ENCODE results near the gene NOLC1.
"Not testable (repeated sequence)": the region's sequence is repeated elsewhere in the genome, so short reads cannot be mapped to it uniquely, and the experiment has no call there.

The NOLC1 gene

DNA sequence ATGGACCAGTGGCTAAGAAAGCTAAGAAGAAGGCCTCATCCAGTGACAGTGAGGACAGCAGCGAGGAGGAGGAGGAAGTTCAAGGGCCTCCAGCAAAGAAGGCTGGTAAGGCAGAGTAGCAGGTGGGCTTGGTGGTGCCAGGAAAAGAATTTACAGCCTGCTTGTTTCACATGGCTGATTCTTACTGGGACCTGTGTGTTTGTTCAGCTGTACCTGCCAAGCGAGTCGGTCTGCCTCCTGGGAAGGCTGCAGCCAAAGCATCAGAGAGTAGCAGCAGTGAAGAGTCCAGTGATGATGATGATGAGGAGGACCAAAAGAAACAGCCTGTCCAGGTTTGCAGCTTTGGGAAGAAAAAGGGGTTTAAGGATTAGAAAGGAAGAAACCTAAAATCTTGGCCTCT, 5.0 kb downstream of the NOLC1 start:
- DNase-seq, result no peak

DNA sequence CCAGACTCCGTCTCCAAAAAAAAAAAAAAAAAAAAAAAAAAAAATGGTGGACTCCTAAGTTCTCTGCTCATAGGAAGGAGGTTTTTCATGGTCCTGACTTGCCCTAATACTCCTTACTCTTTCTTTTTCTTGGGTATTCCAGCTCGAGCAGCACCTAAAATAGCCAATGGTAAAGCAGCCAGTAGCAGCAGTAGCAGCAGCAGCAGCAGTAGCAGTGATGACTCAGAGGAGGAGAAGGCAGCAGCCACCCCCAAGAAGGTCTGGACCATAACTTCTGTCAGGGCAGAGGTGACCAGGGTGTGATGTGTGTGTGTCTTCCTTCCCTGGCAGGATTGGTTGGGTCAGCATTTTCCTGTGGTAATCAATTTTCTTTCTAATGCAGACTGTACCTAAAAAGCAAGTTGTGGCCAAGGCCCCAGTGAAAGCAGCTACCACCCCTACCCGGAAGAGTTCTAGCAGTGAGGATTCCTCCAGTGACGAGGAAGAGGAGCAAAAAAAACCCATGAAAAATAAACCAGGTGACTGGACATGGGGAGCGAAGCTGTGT, 6.9 kb downstream of the NOLC1 start:
- DNase-seq, result no peak

DNA sequence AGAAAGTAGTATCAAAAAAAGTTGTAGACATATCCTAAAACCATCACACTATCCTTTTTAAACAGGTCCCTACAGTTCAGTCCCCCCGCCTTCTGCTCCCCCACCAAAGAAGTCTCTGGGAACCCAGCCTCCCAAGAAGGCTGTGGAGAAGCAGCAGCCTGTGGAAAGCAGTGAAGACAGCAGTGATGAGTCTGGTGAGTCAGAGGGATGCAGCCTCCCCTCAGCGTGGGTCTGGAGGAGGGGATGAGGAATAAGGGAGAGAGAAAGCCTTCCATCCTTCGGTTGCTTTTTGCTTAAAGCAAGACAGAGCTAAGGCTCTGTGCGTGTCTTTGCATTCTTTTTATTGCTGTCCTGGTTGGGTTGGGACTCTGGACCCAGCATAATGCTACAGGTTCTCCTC, 7.6 kb downstream of the NOLC1 start:
- no peak for DNase-seq

DNA sequence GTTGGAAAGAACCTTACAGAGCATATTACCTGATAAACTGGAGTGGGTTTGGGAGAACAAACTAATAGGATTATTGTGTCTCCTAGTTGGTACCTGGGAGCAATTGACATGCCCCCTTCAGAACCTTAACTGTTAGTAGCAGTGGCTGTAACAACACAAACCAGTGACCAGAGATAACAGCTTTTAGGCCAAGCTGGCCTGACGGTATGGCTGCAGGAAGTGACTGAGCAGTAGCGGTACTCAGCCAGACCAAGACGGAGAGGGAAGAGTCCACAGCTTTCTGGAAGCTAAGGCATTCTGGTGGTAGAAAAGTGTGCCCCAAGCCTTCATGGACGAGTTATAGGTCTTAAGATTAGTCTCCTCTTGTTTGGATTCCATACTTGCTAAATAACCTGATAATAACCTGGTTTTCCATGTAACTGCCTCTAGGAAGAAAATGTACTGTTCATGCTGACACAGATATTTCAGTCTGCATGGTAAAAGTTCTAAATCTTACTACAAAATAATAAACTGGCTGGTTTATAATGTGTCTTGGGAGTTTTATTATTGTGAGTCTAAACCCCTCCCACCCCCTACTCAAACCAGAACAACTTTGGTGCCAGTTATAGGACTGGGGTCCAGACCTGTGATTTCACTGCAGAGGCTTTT, 11.3 kb downstream of the NOLC1 start:
- no peak for DNase-seq

DNA sequence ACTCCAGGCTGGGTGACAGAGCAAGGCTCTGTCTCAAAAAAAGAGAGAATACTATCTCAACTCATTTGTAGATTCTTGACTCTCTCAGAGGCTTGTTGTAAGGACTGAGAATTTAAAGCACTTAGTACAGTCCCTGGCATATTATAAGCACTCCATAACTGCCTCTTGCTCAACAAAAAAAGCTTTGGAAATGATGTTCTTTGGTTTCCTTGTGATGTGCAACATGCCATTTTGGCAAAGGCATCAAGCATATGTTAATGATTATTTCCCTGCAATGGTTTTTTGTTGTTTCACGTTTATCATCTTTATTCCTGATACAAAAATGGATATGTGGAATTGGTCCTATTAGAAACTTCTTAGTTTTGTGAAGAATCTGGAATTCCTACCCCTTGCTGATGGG, 15.7 kb downstream of the NOLC1 start:
- no peak for DNase-seq

DNA sequence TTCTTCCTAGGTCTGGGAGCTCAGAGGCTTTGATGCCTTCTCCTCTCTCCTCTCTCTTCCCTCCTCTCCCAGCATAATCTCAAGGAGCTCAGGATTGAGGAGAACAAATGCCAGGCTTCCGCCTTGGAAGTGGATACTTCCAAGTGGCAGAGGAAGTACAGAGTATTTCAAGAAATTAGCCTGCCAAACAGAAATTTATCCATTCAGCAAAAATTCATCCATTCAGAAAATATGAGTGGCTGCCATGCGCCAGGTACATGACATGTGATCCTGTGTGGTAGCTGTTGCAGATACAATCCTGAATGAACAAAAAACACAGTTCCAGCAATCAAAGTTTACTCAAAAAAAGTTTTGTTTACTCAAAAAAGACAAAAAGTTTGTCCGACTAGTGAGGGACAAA, 18.4 kb downstream of the NOLC1 start:
- no peak for DNase-seq

DNA sequence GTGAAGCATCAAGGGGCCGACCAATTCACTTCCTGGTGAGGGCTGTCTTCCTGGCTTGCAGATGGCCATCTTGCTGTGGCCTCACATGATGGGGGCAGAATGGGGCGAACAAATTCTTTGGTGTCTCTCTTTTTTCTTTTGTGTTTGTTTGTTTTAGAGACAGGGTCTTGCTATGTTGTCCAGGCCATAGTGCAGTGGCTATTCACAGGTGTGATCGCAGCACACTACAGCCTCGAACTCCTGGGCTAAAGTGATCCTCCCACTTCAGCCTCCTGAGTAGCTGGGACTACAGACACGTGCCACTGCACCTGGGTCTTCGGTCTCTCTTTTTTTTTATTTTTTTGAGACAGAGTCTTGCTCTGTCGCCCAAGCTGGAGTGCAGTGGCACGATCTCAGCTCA, 20.1 kb downstream of the NOLC1 start:
- no peak for DNase-seq

DNA sequence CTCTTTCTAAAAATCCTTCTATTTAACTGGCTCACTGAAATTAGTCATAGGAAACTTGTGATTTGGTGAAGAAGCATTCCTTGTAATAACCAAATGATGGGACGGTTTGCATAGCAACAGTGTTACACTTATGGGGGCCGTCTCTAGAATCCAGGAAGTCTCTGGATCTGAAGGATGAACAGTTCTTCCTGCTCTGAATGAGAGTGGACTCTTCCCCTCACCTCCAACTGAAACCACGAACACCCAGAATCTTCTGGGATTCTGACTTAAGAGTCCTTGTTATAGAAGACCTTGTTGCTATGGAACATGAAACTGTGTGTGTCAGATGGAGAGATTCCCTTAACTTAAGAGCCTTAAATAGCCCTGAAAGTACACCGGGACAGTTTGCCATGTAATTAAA, 23.2 kb downstream of the NOLC1 start:
- DNase-seq, result no peak

DNA sequence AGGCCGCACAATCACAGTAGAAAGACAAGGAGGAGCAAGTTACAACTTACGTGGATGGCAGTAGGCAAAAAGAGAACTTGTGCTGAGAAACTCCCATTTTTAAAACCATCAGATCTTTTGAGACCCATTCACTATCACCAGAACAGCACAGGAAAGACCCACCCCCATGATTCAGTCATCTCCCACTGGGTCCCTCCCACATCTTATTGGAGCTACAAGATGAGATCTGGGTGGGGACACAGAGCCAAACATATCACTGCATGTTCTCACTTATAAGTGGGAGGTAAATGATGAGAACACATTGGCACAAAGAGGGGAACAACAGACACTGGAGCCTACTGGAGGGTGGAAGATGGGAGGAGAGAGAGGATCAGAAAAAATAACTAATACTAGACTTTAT, 32.4 kb downstream of the NOLC1 start:
- no peak for DNase-seq

DNA sequence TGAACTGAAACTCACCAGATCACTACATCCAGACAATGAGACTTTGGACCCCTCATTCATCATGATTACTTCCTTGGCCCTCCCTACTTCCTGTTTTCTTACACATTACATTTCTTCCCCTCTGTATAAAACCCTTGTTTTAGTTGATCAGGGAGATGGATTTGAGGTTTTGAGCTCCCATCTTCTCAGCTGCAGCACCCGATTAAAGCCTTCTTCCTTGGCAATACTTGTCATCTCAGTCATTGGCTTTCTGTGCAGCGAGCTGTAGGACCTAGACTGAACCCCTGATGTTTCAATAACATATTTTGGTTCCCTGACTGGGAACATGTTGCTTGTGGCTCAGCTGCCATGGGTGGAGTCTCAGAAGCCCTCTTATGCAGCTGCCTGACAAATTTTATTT, 33.1 kb downstream of the NOLC1 start:
- no peak for DNase-seq

DNA sequence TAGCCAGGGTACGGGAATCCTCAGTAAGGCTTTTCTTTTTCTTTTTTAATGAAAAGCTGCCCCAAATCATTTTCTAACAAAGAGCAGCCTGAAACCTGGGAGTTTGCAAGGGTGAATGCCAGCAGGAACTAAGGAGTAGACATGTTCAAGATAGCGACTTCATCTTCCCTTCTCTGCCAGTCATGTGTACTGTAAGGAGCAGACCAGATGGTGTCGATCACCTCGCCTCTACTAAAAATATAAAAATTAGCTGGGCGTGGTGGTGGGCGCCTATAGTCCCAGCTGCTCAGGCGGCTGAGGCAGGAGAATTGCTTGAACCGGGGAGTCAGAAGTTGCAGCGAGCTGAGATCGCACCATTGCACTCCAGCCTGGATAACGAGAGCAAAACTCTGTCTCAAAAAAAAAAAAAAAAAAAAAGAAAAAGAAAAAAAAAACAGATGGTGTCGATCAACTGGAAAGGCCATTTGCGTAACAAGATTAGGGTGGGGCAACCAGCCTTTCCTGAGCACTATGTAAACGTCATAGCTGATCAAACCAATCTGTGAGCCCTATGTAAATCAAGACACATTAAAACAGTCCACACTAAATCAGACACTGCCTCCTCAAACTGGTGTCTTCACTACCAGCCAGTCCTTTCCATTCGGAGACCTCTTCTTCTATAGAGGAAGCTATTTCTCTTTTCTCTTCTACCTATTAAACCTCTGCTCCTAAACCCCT, 33.8 kb downstream of the NOLC1 start:
- no peak for DNase-seq

DNA sequence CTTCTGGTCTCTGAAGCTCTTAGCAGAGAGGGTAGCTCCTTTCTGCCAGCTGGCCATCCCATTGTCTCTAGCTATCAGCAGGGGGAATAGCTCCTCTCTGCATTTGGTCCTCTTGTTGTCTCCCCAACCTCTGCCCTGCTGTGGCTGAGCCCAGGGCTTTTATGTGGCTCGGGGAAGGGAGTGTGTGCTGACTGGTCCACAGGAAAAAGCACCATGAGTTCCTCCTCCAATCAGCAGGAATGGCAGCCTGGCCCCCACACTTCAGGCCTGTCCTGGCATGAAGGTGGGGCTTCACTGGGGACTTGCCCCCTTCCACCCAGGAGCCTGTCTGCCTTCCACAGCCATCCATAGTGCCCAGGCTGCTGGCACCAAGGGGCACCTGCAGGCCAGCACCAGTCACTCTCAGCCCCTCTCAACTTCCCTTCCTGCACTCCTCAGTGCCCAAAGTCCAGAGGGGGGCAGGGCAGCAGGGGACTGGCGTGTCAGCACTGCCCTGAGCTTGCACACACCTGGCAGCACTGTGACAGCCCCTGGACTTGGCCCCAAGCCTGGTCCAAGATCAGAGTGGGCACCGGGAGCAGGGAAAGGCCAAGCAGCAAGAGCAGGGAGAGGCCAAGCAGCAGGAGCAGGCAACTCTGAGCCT, 36.2 kb downstream of the NOLC1 start:
- DNase-seq, result no peak

DNA sequence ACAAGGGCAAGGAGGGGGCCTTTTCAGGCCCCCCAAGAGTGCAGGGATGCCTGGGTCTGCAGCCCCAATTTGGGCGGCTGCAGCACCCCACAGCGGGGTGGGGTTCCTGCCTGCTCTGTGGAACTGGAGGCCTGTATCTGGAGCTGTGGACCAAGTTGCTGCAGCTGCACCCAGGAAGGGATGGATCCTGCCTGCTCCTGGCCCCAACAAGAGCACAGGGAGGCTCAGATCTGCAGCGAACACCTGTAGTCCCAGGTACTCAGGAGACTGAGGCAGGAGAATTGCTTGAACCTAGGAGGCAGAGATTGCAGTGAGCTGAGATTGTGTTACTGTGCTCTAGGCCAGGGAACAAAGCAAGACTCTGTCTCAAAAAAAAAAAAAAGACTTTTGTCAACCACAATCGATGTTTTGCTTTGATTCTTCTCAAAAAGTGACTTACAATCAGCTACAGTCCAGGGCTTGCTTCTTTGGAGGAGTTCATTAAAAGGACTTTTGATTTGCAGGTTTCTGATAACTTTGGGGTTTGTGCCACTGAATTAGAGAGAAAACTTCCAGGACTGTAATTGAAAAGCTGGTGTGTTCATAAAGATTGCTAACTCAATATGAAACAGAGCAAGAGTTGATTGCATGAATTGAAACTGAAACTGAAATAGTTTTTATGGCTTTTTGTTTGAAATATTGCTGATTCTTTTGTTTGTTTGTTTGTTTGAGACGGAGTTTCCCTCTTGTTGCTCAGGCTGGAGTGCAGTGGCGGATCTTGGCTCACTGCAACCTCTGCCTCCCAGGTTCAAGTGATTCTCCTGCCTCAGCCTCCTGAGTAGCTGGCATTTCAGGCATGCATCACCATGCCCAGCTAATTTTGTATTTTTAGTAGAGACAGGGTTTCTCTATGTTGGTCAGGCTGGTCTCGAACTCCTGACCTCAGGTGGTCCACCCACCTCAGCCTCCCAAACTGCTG, 37.0 kb downstream of the NOLC1 start:
- not testable (repeated sequence) for DNase-seq

DNA sequence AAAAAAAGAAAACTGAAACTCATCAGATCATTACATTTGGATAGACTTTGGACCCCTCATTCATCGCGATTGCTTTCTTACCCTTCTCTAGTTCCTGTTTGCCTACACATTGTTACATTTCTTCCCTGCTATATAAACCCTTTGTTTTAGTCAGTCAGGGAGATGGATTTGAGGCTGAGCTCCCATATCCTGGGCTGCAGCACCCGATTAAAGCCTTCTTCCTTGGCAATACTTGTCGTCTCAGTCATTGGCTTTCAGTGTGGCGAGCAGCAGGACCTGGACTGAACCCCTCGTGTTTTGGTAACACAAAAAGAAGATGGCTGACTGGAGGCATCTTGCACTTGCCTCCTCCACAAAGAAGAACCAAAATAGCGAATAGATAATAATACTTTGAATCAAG, 39.8 kb downstream of the NOLC1 start:
- no peak for DNase-seq

DNA sequence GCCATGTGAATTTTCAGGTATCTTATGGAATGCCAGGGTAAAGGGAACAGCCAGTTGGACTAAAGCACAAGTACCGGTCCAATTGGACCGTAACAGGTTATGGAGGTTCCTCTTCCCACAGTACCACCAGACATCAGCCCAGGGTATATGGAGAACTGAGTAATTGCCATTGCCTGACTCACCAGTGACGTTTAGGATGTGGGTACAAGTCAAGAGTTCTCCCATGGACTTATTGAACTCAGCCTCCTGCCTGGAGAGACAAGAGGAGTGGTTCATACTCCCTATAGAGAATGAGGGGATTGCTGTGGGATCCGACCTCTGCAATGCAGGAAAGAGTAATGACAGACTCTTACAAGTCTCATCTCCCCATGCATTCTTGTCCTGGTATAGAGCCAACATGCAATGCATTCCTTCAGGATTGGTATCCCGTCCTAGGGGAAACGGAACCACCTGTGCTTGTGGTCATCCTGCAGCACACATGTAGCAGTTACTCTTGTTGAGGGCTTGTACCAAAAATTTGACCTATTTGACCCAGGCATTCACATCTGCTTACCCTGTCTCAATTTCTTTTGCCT, 43.2 kb downstream of the NOLC1 start:
- DNase-seq, result no peak

DNA sequence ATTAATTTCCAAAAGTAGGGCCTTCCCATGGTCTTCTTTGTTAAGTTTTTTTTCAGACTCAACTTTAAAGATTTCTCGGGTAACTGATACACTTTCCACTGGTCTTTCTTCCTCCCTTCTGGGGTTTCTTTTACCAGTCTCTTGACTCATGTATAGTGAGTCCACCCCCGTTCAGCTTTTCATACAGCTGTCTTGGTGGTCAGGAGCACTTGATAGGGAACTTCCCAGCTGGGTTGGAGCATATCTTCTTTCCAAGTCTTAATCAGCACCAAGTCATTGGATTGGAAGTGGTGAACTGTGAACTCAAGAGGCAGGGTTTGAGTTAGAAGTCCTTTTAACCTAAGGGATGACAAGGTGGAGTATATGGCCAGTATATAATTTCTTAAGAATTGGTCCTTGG, 44.7 kb downstream of the NOLC1 start:
- DNase-seq, result peak; percentile 30

DNA sequence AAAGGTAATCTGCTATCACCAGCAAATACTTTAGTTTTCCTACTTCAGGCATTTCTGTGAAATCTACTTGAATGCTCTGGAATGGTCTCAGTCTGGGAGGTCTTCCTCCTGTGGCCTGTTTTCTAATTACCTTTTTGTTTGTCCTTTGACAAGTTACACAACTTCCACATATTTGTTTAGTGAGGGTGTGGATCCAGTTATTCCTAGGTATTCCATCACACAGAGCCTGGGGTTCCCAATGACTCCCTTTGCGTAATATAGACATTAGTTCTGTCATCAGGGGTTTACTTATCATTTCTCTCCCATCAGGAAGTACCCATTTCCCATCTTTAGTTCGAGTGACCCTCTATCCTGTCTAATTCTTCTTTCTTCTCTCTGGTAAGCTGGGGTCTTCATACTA, 45.8 kb downstream of the NOLC1 start:
- DNase-seq, result no peak

DNA sequence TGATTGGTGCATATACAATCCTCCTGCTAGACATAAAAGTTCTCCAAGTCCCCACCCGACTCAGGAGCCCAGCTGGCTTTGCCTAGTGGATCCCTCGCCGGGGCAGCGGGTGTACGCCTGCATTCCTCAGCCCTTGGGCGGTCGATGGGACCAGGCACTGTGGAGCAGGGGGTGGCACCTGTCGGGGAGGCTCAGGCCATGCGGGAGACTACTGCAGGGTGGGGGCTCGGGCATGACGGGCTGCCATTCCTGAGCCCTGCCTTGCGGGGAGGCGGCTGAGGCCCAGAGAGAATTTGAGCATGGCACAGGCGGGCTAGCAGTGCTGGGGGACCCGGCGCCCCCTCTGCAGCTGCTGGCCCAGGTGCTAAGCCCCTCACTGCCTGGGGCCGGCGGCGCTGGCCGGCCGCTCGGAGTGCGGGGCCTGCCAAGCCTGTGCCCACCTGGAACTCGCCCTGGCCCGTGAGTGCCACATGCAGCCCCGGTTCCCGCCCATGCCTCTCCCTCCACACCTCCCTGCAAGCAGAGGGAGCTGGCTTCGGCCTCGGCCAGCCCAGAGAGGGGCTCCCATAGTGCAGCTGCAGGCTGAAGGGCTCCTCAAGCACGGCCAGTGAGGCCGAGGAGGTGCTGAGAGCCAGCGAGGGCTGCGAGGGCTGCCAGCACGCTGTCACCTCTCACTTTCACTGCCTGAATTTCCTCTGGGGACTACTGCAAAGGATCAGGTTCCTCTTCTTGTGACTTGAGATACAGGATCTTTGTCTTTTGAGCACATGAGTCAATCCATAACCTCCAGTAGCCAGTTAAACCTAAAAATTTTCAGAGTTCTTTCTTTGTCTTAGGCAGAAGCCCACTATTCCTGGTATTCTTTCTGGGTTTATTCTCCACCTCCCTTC, 48.8 kb downstream of the NOLC1 start:
- no peak for DNase-seq

DNA sequence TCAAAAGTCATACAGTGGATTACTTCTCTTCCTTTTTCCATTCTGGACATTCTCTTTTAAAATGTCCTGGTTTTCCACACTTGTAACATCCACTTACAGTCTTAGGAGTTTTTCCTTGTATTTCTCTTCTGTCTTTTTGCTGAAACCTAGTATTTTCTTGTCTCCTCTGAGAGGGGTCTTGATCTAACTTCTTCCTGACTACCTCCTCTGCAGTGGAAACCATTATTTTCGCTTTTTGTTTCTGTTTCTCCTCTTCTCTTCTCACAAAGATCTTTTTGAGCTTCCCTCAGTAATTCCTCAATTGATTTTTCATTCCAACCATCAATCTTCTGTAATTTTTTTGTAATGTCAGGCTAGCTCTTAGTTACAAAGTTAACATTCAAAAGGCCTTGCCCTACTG, 50.2 kb downstream of the NOLC1 start:
- DNase-seq, result no peak

DNA sequence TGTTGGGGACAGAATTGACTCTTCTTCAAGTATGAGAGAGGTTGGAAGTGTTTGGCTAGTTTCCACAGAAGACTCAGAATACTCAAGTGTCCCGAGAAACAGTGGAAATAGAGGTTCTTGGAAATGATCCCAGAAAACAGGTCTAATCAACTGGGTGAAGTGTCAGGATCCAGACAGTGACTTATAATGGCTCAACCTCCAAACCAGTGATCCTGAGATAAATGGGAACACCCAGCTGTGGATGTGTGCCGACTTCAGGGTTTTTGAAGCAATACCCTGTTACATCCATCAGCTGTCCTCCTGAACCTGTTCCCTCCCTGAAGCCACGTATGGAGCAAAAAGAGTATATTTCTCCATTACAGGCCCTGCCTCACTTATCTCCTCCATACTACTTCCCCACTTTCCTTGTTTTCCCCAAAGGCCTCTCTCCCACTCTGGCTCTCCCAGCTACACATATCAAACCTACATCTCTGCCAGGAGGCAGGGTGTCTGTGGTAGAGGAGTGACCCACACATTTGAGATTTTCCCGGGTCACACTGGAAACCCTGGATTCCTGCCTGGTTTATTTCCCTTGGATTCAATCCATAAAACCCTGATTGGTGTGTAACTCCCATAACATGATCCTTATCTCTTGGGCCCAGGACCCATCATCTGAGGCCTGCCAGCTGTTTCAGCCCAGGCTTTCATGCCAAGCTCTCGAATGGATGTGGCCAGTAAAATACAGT, 56.3 kb downstream of the NOLC1 start:
- no peak for DNase-seq

All from stimulated activated CD8-positive, alpha-beta memory T cell treated with anti-CD3 and anti-CD28 coated beads, Interleukin-4, amount 100 ng/mL, for 48 hours (primary cell).